Upper lobe of left lung (tissue), 6 donors: ENCODE data around the gene BMP7. TPM values are rescaled to one million over a fixed set of nuclear protein-coding genes. Genes with fewer than 3 reads are reported as not detected.

Experiments used
- ATAC-seq, 2 donors: fragments of 200-7000 bp; cut with Tn5 transposase; one replicate each; pipeline ENCODE4 v1.9.1; 2022; ENCODE audit warnings: mild to moderate bottlenecking in 2 of 2, moderate library complexity in 2 of 2; ENCODE audit not compliant: low FRiP score in 2 of 2
- DNase-seq, 2 donors: peaks; one replicate each; pipeline ENCODE4 v3.0.0-alpha.2; 2019 to 2020
- H3K27ac ChIP-seq, 4 donors: fragments of 200-600 bp; sonication (generic); one replicate each; pipeline ENCODE4 v1.5.1; 2016 to 2019
- H3K27me3 ChIP-seq, 4 donors: fragments of 200-600 bp; sonication (generic); one replicate each; pipeline ENCODE4 v1.5.1; 2017 to 2019
- H3K36me3 ChIP-seq, 4 donors: fragments of 200-600 bp; sonication (generic); one replicate each; pipeline ENCODE4 v1.5.1; 2016 to 2019
- H3K4me1 ChIP-seq, 4 donors: fragments of 200-600 bp; sonication (generic); one replicate each; pipeline ENCODE4 v1.5.1; 2018 to 2019
- H3K4me3 ChIP-seq, 4 donors: fragments of 200-600 bp; sonication (generic); one replicate each; pipeline ENCODE4 v1.5.1; 2017 to 2019; ENCODE audit warnings: mild to moderate bottlenecking in 2 of 4, moderate library complexity in 1 of 4
- H3K9me3 ChIP-seq, 4 donors: fragments of 200-600 bp; sonication (generic); one replicate each; pipeline ENCODE4 v1.5.1; 2018 to 2019
- CTCF ChIP-seq, 6 experiments: fragments of 450-650 bp in 4 of 6; fragments of 200-600 bp in 2 of 6; sonication (generic) in 2 of 6; IDR thresholded peaks; one replicate each; pipeline ENCODE4 v1.5.1; 2016 to 2019; ENCODE audit warnings: antibody characterized with exemption in 6 of 6
- EP300 ChIP-seq, 4 donors: sonication (generic); formaldehyde crosslinking; IDR thresholded peaks; one replicate each; pipeline ENCODE4 v1.5.1; 2017; ENCODE audit warnings: antibody characterized with exemption in 4 of 4, control low read depth in 2 of 4
- POLR2A ChIP-seq, 4 donors: fragments of 450-650 bp; IDR thresholded peaks; one replicate each; pipeline ENCODE4 v1.5.1; 2016 to 2017; ENCODE audit warnings: antibody characterized with exemption in 4 of 4, mild to moderate bottlenecking in 2 of 4
- POLR2AphosphoS5 ChIP-seq, 2 donors: sonication (generic); formaldehyde crosslinking; IDR thresholded peaks; one replicate each; pipeline ENCODE4 v1.5.1; 2017; ENCODE audit warnings: antibody characterized with exemption in 2 of 2
- WGBS, 2 donors: methylation state at CpG; one replicate each; pipeline ENCODE4 v1.1.5; 2017 to 2018; 5-methylcytosine and 5-hydroxymethylcytosine counted together
- total RNA-seq, 6 donors: library from RNA; depleted of rRNA in 4 of 6; stranded (reverse); fragments of >200 nt in 4 of 6; gene quantifications; one replicate each; pipeline versions ENCODE4 v1.1.0 to v1.2.1, GENCODE V29; 2016 to 2021
- donor health status: DM: no; HTN: no; CAD: no; lungs with moderate emphysema.
- donor health status: DM: no; HTN: yes; CAD: no; lungs with severe emphysema.

The BMP7 gene
- total RNA-seq, 6 donors from 2014 or later, result 0.30 to 4.0 (median 2.6) TPM; not detected in 1

- H3K36me3 ChIP-seq, result no peaks in the 10 kb centered on the region
Observed at GRCh38 chr20:57306747-57307146, 40.3 kb upstream of the BMP7 start.

DNA sequence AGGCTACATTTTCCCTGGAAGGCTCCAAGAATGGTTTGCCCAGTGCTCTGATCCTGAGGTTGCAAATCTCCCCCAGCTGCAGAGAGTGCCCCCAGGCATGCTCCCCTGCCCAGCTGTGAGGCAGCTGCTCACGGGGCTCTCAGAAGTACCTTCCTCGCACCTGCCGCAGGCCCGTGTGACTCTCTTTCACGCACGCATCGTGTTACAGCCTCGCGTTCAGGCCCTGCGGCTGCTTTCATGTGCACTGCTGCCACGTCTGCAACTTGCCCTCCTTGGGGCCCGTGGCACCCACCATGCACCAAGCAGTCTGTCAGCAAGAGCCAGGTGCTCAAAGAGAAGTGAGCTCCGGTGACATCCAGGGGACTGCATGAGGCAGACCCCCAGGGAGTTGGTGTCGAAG, 34.6 kb upstream of the BMP7 start:
- Histone ChIP-seq H3K4me3 (no peak overlapping the region), H3K4me1 (no peaks in the 10 kb centered on the region), H3K36me3 (no peaks in the 10 kb centered on the region), H3K9me3 (no peaks in the 10 kb centered on the region), H3K27ac (no peak overlapping the region), H3K27me3 (no peaks in the 10 kb centered on the region)
- DNase-seq, result peak in 1 of 2 donors; percentile 48
- 65 to 100% methylated on average over 1 to 14 of the region's 14 CpGs for WGBS, 2 donors
- no peak for TF ChIP-seq EP300 (IDR thresholded peaks at IDR 0.05)
- no peak for TF ChIP-seq POLR2A (IDR thresholded peaks at IDR 0.05)
- TF ChIP-seq CTCF (IDR thresholded peaks at IDR 0.05), result no peak
- peak in 1 of 2 donors; percentile 21 for ATAC-seq

More at GRCh38 chr20:57306747-57307146, 40.3 kb upstream of the BMP7 start:
- 70 to 72% methylated on average over 5 of the region's 5 CpGs for WGBS, 2 donors
- Histone ChIP-seq H3K4me1 (no peaks in the 10 kb centered on the region), H3K9me3 (no peaks in the 10 kb centered on the region), H3K4me3 (no peak overlapping the region), H3K27me3 (no peaks in the 10 kb centered on the region), H3K27ac (no peak overlapping the region)
- TF ChIP-seq POLR2AphosphoS5 (IDR thresholded peaks at IDR 0.05) (no peak), CTCF (IDR thresholded peaks at IDR 0.05) (no peak), EP300 (IDR thresholded peaks at IDR 0.05) (no peak), POLR2A (IDR thresholded peaks at IDR 0.05) (no peak)
- DNase-seq (no peak), ATAC-seq (no peak)

- Histone ChIP-seq H3K36me3 (no peaks in the 10 kb centered on the region), H3K4me1 (no peaks in the 10 kb centered on the region), H3K4me3 (no peak overlapping the region), H3K27ac (no peak overlapping the region), H3K9me3 (no peaks in the 10 kb centered on the region), H3K27me3 (no peaks in the 10 kb centered on the region)
- no peak for DNase-seq
- no peak for ATAC-seq
- WGBS, 2 donors, result 84 to 88% methylated on average over 4 of the region's 4 CpGs
- no peak for TF ChIP-seq EP300 (IDR thresholded peaks at IDR 0.05)
- TF ChIP-seq CTCF (IDR thresholded peaks at IDR 0.05), result no peak
- TF ChIP-seq POLR2AphosphoS5 (IDR thresholded peaks at IDR 0.05), result no peak
- no peak for TF ChIP-seq POLR2A (IDR thresholded peaks at IDR 0.05)
Observed at GRCh38 chr20:57298457-57298856, 32.0 kb upstream of the BMP7 start.

- no peaks in the 10 kb centered on the region for H3K36me3 ChIP-seq
- ATAC-seq (no peak), DNase-seq (no peak)
- WGBS, 2 donors, result 65% methylated on average over 3 of the region's 3 CpGs
- H3K4me3 ChIP-seq, result no peak overlapping the region
- no peaks in the 10 kb centered on the region for H3K4me1 ChIP-seq
- no peaks in the 10 kb centered on the region for H3K9me3 ChIP-seq
- H3K27ac ChIP-seq, result no peak overlapping the region
- H3K27me3 ChIP-seq, result no peaks in the 10 kb centered on the region
- TF ChIP-seq POLR2A (IDR thresholded peaks at IDR 0.05) (no peak), POLR2AphosphoS5 (IDR thresholded peaks at IDR 0.05) (no peak), CTCF (IDR thresholded peaks at IDR 0.05) (no peak), EP300 (IDR thresholded peaks at IDR 0.05) (no peak)
Observed at GRCh38 chr20:57294550-57294949, 28.1 kb upstream of the BMP7 start.

DNA sequence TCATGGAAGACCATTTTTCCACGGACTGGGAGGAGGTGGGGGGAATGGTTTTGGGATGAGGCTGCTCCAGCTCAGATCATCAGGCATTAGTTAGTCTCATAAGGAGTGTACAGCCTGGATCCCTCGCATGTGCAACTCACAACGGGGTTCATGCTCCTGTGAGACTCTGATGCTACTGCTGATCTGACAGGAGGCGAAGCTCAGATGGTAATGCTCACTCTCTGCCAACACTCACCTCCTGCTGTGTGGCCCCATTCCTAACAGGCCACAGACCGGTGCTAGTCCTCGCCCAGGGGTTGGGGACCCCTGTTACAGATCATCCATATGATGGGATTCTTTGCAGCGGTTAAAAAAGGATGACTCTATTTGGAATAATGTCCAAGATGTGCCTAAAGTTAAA, 27.6 kb upstream of the BMP7 start:
- Histone ChIP-seq H3K36me3 (no peaks in the 10 kb centered on the region), H3K9me3 (no peaks in the 10 kb centered on the region), H3K27ac (no peak overlapping the region), H3K4me3 (no peak overlapping the region), H3K27me3 (no peaks in the 10 kb centered on the region), H3K4me1 (no peaks in the 10 kb centered on the region)
- TF ChIP-seq CTCF (IDR thresholded peaks at IDR 0.05) (no peak), POLR2A (IDR thresholded peaks at IDR 0.05) (no peak), POLR2AphosphoS5 (IDR thresholded peaks at IDR 0.05) (no peak), EP300 (IDR thresholded peaks at IDR 0.05) (no peak)
- WGBS, 2 donors, result 64 to 68% methylated on average over 6 to 7 of the region's 7 CpGs
- DNase-seq (no peak), ATAC-seq (no peak)
